GM23338 (cell line): ENCODE data around the gene PDCD11. TPM values are rescaled to one million over a fixed set of nuclear protein-coding genes. Genes with fewer than 3 reads are reported as not detected.

ENCODE experiments used
- ATAC-seq: fragments of 200-7000 bp; cut with Tn5 transposase; 3 replicates; pipeline ENCODE4 v1.9.1; 2020
- DNase-seq: peaks from one replicate; pipeline ENCODE4 v3.0.0-alpha.2; 2015; ENCODE audit warnings: low spot score
- H2AFZ ChIP-seq: fragments of 200-600 bp; sonication (generic); 2 replicates; pipeline ENCODE4 v1.8.0; 2016; ENCODE audit warnings: antibody characterized with exemption, mild to moderate bottlenecking, moderate library complexity
- H3F3A ChIP-seq: fragments of 200-600 bp; sonication (generic); replicated peaks from 2 replicates; pipeline ENCODE4 v1.8.0; 2017; ENCODE audit warnings: antibody characterized with exemption, mixed run types, low read depth
- H3K27ac ChIP-seq: fragments of 200-600 bp; sonication (generic); 2 replicates; pipeline ENCODE4 v1.6.1; 2016; ENCODE audit warnings: low read depth
- H3K27me3 ChIP-seq: fragments of 200-600 bp; sonication (generic); 2 replicates; pipeline ENCODE4 v1.8.0; 2016; ENCODE audit warnings: mild to moderate bottlenecking, mixed run types, moderate library complexity; ENCODE audit not compliant: insufficient read depth
- H3K36me3 ChIP-seq: fragments of 200-600 bp; sonication (generic); 2 replicates; pipeline ENCODE4 v1.8.0; 2016; ENCODE audit warnings: mild to moderate bottlenecking; ENCODE audit not compliant: insufficient read depth
- H3K4me1 ChIP-seq: fragments of 200-600 bp; sonication (generic); 2 replicates; pipeline ENCODE4 v1.8.0; 2016; ENCODE audit warnings: mild to moderate bottlenecking, moderate library complexity; ENCODE audit not compliant: insufficient read depth
- H3K4me2 ChIP-seq: fragments of 200-600 bp; sonication (generic); 2 replicates; pipeline ENCODE4 v1.7.1; 2017; ENCODE audit warnings: mixed run types
- H3K4me3 ChIP-seq: fragments of 200-600 bp; sonication (generic); 2 replicates; pipeline ENCODE4 v1.6.1; 2016; ENCODE audit warnings: mixed run types
- H3K79me2 ChIP-seq: fragments of 200-600 bp; sonication (generic); replicated peaks from 2 replicates; pipeline ENCODE4 v1.8.0; 2017; ENCODE audit warnings: mild to moderate bottlenecking; ENCODE audit not compliant: insufficient read depth
- H3K9me2 ChIP-seq: fragments of 200-600 bp; sonication (generic); 2 replicates; pipeline ENCODE4 v1.8.0; 2017; ENCODE audit not compliant: insufficient read depth
- H4K20me1 ChIP-seq: fragments of 200-600 bp; sonication (generic); replicated peaks from 2 replicates; pipeline ENCODE4 v1.8.0; 2017; ENCODE audit warnings: mild to moderate bottlenecking; ENCODE audit not compliant: insufficient read depth
- H3K27ac Mint-ChIP-seq: 2 replicates; pipeline ENCODE4 v1.8.0; 2020; ENCODE audit warnings: inconsistent platforms, mild to moderate bottlenecking, moderate library complexity, mixed read lengths
- H3K27me3 Mint-ChIP-seq: 3 replicates; pipeline ENCODE4 v1.8.0; 2022; ENCODE audit warnings: low read depth, mild to moderate bottlenecking, moderate library complexity, mixed read lengths, inconsistent platforms; ENCODE audit not compliant: insufficient read depth, poor library complexity
- H3K36me3 Mint-ChIP-seq: 3 replicates; pipeline ENCODE4 v1.8.0; 2021; ENCODE audit warnings: low read depth, mild to moderate bottlenecking, inconsistent platforms, moderate library complexity, mixed read lengths
- H3K4me1 Mint-ChIP-seq: 3 replicates; pipeline ENCODE4 v1.8.0; 2020; ENCODE audit warnings: mild to moderate bottlenecking, inconsistent platforms, mixed read lengths
- H3K4me3 Mint-ChIP-seq: 3 replicates; pipeline ENCODE4 v1.8.0; 2021; ENCODE audit warnings: moderate library complexity, mild to moderate bottlenecking, inconsistent platforms, mixed read lengths
- H3K9me3 Mint-ChIP-seq: 3 replicates; pipeline ENCODE4 v1.8.0; 2020; ENCODE audit warnings: moderate library complexity, mild to moderate bottlenecking, inconsistent platforms, mixed read lengths
- CREB1 ChIP-seq: fragments of 250-450 bp; sonication (Bioruptor Pico); IDR thresholded peaks from 2 replicates; pipeline ENCODE4 v1.5.0; 2020; ENCODE audit warnings: low read depth, mild to moderate bottlenecking, moderate library complexity
- CTCF ChIP-seq, 2 experiments: fragments of 200-600 bp in 1 of 2; sonication (generic) in 1 of 2; conservative IDR thresholded peaks; 2 replicates each; pipeline versions ENCODE4 v1.5.1 to v1.6.1; 2016 to 2017; ENCODE audit warnings: antibody characterized with exemption in 2 of 2, low read depth in 2 of 2, mild to moderate bottlenecking in 2 of 2, moderate library complexity in 1 of 2
- ETS1 ChIP-seq: IDR thresholded peaks from 2 replicates; pipeline ENCODE4 v1.6.1; 2016; ENCODE audit warnings: antibody characterized with exemption
- EZH2 ChIP-seq: fragments of 200-600 bp; sonication (generic); IDR thresholded peaks from one replicate; pipeline ENCODE4 v1.8.0; 2017; ENCODE audit warnings: antibody characterized with exemption, mild to moderate bottlenecking, low read depth; ENCODE audit not compliant: unreplicated experiment
- EZH2phosphoT487 ChIP-seq: fragments of 200-600 bp; sonication (generic); IDR thresholded peaks from one replicate; pipeline ENCODE4 v1.8.1; 2018; ENCODE audit warnings: antibody characterized with exemption; ENCODE audit not compliant: unreplicated experiment
- JUNB ChIP-seq: IDR thresholded peaks from one replicate; pipeline ENCODE4 v1.6.1; 2016; ENCODE audit warnings: antibody characterized with exemption; ENCODE audit not compliant: unreplicated experiment
- NANOG ChIP-seq: IDR thresholded peaks from 2 replicates; pipeline ENCODE4 v1.6.1; 2016; ENCODE audit warnings: antibody characterized with exemption, borderline replicate concordance
- POLR2AphosphoS5 ChIP-seq: IDR thresholded peaks from 2 replicates; pipeline ENCODE4 v1.6.1; 2016; ENCODE audit warnings: antibody characterized with exemption, low read depth
- REST ChIP-seq: IDR thresholded peaks from one replicate; pipeline ENCODE4 v1.6.1; 2018; ENCODE audit warnings: antibody characterized with exemption; ENCODE audit not compliant: unreplicated experiment
- STAT1 ChIP-seq: IDR thresholded peaks from one replicate; pipeline ENCODE4 v1.6.1; 2016; ENCODE audit warnings: antibody characterized with exemption; ENCODE audit not compliant: unreplicated experiment
- ZNF114 ChIP-seq: fragments of 250-450 bp; sonication (Bioruptor Pico); IDR thresholded peaks from 2 replicates; pipeline ENCODE4 v1.5.0; 2020; ENCODE audit warnings: mild to moderate bottlenecking, moderate library complexity
- ZNF331 ChIP-seq: fragments of 250-450 bp; sonication (Bioruptor Pico); IDR thresholded peaks from 2 replicates; pipeline ENCODE4 v1.5.0; 2020; ENCODE audit warnings: low read depth, mild to moderate bottlenecking, moderate library complexity
- ZNF462 ChIP-seq: fragments of 250-450 bp; sonication (Bioruptor Pico); IDR thresholded peaks from 2 replicates; pipeline ENCODE4 v1.5.0; 2020; ENCODE audit warnings: mild to moderate bottlenecking, moderate library complexity
- polyA plus RNA-seq: library from polyadenylated mRNA; unstranded; fragments of >200 nt; fragmentation: Nextera tagmentation; extraction: Ambion mirVana; gene quantifications from 2 replicates; pipeline ENCODE4 v1.2.1, GENCODE V29; 2016
- total RNA-seq: library from RNA; depleted of rRNA; stranded (reverse); fragments of >200 nt; shearing (Covaris generic); gene quantifications from 2 replicates; pipeline ENCODE4 v1.2.3, GENCODE V29; 2014

The PDCD11 gene
- total and polyA plus RNA-seq, 2 experiments from 2014 or later: 82.1 to 87.8 TPM

- Mint-ChIP-seq H3K36me3 (no peaks in the 10 kb centered on the region), H3K27ac (no peak overlapping the region), H3K27me3 (peaks cover 17% of the 10 kb centered on the region), H3K4me1 (peaks cover 34% of the 10 kb centered on the region), H3K9me3 (no peaks in the 10 kb centered on the region), H3K4me3 (no peak overlapping the region)
- no peak overlapping the region for H3K4me2 ChIP-seq
- DNase-seq (no peak), ATAC-seq (no peak)
- no peaks in the 10 kb centered on the region for H3K36me3 ChIP-seq
- H3K27me3 ChIP-seq: no peaks in the 10 kb centered on the region
- no peaks in the 10 kb centered on the region for H3K4me1 ChIP-seq
- H3K4me3 ChIP-seq: no peak overlapping the region
- no peaks in the 10 kb centered on the region for H3K9me2 ChIP-seq
- H3K27ac ChIP-seq: no peak overlapping the region
- TF ChIP-seq REST: no peak
- TF ChIP-seq STAT1: no peak
- no peak for TF ChIP-seq NANOG
- no peak for TF ChIP-seq ETS1
- TF ChIP-seq JUNB: no peak
- no peak for TF ChIP-seq EZH2
- no peak for TF ChIP-seq ZNF331
- TF ChIP-seq CTCF (conservative IDR thresholded peaks at IDR 0.05; ENCODE audit: low read depth in 2 of 2): no peak
- no peak for TF ChIP-seq ZNF462 (CRISPR knock-in tag)
- TF ChIP-seq ZNF114 (CRISPR knock-in tag): no peak
- TF ChIP-seq POLR2AphosphoS5: no peak
- TF ChIP-seq CREB1 (CRISPR knock-in tag): no peak
- TF ChIP-seq EZH2phosphoT487: no peak
- peak overlapping the region; percentile 23; the same call in 1 of the 2 replicates for H2AFZ ChIP-seq
- H3F3A ChIP-seq: no peaks in the 10 kb centered on the region
- no peaks in the 10 kb centered on the region for H3K79me2 ChIP-seq
- no peaks in the 10 kb centered on the region for H4K20me1 ChIP-seq
Measured at GRCh38 chr10:103473261-103473671, 76.8 kb downstream of the PDCD11 start.
